Measurements from ENCODE around the gene NLRC5.
"Not testable (repeated sequence)": the region's sequence is repeated elsewhere in the genome, so short reads cannot be mapped to it uniquely, and the experiment has no call there.

NLRC5 gene

DNA sequence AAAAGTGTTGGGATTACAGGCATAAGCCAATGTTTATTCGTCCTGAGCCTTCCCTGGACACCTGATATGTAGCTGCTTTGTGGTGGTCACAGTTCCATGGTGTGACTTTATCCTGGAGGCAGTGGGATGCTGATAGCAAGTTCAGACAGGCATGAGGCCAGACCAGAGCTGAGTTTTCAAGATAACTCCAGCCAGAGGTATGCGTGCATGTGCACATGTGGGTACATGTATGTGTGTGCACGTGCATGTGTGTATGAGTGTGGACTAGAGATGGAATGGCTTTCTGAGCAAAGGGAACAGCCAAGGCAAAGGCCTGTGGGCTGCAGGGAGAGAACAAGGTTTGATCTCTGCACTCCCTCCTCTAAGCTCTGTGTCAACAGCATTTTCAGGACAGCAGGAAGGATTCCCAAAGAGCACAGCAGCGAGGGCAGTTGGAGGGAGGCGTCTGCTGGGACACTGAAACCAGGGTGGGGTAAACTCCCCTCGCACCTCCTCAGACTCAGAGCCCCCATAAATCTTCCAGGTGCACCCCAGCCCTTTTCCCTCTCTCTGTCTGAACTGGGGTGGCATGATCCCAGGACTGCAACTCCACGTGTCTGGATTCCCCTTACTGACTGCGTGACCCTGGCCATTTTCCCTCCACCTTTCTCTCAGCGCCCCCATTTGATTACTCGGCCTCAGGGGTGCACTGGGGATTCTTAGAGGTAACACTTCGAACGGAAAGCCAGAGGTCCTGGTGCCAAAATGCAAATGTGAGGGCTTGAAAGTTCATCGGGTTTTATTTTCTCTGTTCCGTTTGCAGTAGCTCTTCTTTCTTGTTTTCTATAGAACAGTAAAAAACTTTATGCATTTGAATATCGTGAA lies 15.3 kb downstream of the NLRC5 start:
- DNase-seq: no peak

DNA sequence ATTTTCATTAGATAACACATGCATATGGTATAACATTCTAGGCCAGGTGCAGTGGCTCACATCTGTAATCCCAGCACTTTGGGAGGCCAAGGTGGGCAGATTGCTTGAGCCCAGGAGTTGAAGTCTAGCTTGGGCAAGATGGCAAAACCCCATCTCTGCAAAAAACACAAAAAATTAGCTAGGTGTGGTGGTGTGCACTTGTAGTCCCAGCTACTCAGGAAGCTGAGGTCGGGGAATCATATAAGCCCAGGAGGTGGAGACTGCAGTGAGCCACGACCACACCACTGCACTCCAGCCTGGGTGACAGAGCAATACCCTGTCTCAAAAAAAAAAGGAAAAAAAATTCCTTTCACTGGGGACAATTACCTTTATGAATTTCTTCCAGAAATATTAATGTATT lies 16.2 kb downstream of the NLRC5 start:
- not testable (repeated sequence) for DNase-seq

DNA sequence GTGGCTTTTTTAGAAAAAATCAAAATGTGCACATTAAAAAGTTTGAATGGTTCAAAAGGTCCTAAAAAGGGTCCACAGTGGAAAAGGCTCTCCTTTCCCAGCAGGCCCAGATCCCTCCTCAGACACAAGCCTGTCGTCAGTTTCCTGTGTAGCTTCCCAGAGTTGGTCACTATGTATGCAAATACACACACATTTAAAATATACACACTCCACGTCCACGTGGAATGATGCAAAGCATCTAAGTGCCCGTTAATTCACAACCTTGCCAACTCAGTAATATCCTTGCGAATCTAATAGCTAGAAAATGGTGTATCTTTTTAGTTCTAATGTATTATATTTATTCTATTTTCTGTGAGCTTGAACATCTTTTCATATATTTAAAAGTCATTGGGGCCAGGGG lies 17.7 kb downstream of the NLRC5 start:
- no peak for DNase-seq

DNA sequence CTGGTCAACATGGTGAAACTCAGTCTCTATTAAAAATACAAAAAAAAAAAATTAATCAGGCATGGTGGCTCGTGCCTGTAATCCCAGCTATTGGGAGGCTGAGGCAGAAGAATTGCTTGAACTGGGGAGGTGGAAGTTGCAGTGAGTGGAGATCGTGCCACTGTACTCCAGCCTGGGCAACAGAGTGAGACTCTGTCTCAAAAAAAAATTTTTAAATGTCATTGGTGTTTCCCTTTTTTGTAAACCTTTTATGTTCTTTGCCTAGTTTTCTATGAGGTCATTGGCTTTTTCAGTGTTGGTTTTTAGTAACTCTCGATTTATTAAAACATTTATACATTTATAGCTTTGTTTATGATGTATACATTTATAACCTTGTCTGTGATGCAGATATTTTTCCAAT lies 18.2 kb downstream of the NLRC5 start:
- no peak for DNase-seq

DNA sequence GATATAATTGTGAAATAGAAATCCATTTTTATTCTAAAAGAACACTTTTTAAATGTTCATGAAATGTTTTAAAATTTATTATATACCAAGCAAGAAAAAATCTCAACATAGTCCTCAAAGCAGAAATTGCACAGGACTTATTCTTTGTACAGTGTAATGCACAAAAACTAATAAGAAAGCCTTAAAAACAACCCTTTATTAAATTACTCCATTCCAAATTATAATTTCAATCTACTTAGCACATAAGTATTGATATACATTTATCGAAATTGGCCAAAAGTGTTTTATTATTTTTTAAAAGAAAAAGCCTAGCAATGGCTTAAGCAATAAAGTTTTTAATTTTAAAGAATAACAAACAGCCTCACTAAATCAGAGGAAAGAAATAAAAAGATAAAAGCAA lies 19.1 kb downstream of the NLRC5 start:
- no peak for DNase-seq

DNA sequence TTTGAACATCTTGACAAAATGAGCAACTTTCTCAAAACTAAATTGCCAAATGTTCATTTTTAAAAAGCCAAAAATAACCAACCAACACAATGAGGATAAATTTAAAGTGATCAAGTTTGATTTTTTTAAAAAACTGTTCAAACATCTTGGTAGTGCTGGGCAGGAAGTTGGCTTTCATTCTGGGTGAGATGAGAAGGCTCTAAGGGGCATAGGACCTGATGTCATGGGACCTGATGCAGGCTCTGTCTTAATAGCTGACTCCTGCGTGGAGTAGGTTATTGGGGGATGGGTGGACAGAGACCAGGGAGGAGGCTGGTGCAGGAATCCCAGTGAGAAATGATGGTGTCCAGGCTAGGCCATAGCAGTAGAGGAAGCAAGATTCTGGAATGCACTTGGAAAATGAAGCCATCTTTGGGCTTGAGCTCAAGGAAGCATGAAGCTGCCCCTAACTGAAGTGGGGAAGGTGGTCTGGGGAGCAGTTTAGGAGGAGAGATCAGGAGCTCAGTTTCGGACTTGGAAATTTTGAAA lies 20.4 kb downstream of the NLRC5 start:
- no peak for DNase-seq

DNA sequence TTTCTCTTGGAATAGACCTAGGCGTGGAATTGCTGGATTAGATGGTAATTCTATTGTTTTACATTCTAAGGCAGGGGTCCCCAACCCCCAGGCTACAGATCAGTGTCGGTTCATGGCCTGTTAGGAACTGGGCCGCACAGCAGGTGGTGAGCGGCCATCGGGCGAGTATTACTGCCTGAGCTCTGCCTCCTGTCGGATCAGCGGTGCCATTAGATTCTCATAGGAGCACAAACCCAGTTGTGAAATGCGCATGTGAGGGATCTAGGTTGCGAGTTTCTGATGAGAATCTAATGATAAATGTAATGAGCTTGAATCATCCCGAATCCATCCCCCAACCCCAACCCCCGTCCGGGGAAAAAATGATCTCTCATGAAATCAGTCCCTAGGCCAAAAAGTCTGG lies 23.0 kb downstream of the NLRC5 start:
- no peak for DNase-seq

DNA sequence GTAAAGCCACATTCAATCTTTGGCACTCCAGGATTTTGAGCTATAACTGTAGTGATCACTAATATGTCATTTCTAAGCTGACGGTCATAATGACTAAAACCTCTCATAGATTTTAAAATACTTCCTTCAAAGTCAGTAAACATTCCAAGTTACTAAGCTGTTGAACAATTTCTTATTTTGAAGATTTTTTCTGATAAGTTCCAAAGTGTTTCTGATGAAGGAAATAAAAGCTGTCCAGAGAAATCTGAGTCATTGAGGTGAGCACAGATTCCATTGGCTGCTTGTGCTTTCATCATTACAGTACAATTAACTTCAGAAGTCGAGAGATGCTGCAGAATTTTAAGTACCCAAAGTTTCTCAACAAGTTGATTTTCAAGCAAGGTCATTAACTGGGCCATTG lies 23.9 kb downstream of the NLRC5 start:
- no peak for DNase-seq

DNA sequence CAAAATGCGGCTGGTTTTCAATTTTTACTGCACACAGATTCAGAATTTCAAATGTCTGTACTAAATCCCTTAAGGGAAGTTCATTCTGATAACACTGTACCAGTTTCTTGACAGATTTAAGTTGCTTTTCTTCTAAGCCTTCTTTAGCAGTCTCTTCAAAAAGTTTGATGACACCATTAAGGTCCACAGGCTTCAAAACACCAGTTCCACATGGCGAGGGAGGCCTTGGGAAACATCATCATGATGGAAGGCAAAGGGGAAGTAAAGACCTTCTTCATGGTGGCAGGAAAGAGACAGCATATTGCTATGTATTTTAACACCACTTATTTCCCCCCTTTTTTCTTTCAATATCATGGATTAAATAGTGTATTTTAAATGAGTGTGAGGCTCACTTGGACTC lies 24.5 kb downstream of the NLRC5 start:
- DNase-seq: no peak

DNA sequence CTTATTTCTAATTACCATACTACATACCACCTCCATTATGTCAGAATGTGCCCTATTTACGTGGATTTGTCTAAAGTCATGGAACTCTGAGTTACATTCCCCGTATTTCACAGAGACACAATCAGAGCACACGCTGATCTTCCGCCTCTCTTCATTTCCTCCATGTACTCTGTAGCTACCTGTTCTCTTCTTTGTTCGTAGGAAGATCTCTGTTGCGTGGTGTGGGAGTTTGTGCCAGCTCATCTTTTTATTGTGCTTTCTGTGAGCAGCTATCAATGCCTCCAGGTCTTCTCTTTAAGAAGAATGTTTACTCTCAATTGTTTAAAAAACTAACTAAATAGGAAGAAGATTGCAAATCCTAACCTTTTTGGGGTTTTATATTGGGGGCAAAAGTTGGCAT lies 26.9 kb downstream of the NLRC5 start:
- DNase-seq: no peak

DNA sequence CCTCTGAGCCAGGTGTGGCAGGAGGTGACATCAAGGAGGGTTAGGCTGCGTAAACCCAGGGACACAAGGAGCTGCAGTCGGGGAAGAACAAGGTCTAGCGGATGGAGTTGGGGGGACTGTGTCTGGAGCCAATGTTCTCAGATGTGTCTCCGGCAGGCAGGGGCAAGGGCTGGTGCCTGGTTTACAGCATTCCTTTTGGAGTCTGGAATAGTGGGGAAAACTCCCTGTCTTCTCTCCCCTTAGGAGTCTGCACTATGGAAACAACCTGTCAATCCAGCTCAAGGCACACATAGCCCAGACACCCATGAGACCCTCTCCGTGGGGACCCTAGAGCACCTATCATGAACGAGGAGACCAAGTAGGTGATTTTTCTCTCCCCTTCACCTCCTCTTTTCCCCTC lies 27.5 kb downstream of the NLRC5 start:
- no peak for DNase-seq

DNA sequence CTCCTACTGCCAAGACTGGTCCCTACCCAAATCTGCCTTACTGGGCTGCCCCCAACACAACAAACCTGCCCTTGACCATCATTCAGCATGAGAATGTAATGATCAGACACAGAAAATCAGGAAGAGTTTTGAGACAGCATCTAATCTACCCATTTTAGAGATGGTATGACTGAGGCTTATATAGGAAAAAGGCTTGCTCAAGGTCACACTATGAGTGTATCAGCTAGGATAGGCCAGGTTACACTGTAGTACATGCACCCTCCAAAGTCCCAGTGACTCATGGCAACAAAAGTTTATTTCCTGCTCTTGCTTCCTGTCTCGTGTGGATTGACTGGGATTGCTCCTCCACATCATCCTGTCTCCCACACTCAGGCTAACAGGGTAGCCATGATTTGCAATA lies 27.9 kb downstream of the NLRC5 start:
- no peak for DNase-seq

DNA sequence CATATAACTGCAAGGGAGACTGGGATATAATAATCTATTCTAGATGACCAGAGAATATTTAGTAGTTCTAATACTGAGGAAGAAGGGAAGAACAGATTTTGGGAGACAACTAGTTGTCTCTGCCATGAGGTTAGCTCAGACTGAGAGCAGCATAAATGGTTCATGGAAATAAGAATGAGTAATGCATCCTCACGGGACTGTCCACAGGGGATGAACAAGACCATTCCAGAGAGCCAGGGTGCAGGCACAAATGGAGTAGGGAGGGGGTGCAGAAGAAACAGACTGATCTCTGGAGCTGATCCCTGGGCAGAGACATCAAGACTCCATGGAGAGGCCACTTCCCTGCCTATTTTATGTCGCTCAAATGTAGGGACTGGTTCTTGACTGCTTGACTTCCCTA lies 30.4 kb downstream of the NLRC5 start:
- DNase-seq: no peak

DNA sequence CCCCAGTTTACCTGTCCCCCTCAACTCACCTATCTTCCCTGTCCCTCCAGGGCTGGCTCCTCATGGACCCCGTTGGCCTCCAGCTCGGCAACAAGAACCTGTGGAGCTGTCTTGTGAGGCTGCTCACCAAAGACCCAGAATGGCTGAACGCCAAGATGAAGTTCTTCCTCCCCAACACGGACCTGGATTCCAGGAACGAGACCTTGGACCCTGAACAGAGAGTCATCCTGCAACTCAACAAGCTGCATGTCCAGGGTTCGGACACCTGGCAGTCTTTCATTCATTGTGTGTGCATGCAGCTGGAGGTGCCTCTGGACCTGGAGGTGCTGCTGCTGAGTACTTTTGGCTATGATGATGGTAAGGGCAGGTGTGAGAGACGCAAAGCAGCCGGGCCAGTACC lies 31.3 kb downstream of the NLRC5 start:
- DNase-seq: no peak

DNA sequence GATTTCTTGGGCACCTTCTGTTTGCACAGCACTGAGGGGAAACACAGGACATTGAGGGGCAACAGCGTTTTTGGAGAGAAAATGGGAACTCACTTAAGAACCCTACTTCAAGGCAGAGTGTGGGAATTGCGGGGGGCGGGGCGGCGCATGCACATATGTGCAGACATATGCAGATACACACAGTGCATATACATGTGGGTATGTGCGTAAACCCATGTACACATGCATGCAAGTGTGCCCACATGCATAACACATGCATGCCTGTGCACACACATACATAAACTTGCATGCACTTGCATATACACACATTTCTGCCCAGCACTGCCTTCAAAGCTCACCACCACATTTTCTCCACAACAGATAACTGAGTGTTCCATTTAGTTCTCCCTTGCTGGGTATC lies 32.4 kb downstream of the NLRC5 start:
- DNase-seq: no peak

DNA sequence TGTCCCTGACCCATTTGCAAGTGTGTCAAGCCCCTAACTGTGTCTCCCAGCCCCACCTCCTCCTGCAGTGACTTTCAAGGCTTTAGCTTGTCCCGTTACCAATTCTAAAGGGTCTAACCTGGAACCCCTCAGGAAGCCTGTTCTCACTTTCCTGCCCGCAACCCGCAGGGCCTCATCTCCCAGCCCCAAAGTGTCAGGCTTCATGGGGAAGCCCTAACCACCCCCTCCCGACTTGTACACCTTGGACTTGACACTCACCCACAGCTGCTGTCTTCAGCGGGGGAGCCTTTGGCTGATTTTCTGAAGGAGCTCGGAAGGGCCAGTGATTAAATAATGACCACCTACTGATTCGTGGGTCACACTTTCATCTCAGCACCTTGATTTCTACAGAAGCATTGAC lies 33.1 kb downstream of the NLRC5 start:
- no peak for DNase-seq

DNA sequence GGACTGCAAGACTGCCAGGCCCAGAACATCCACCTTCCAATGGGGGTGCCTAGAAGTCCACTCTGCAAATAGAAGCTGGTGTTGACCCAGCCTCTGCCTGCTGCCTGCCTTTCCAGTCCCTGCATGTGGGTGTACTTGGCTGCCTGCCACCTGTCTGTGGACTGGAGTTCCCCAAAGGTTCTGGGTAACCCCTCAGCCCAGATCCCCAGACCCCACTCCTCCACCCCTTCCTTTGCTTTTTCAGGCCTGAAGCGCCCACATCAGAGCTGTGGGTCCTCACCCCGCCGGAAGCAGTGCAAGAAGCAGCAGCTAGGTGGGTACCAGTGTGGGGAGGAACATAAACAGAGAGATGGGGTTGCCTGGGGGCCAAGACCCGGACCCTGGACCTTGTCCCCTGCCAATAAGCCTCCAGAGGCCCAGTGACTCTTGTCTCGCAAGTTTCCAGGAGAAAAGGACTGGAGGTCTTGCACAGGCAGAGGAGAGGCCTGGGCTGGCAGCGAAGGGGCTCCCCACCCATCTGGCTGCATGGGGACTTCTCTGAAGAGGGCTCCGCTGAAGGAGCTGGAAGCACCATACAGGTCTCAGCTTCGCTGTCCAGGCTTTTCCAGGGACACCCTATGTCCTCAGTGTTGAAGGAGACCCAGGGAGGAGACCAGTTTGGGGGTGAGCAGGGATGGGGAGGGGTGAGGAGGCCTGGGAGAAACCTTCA lies 34.3 kb downstream of the NLRC5 start:
- DNase-seq: no peak

DNA sequence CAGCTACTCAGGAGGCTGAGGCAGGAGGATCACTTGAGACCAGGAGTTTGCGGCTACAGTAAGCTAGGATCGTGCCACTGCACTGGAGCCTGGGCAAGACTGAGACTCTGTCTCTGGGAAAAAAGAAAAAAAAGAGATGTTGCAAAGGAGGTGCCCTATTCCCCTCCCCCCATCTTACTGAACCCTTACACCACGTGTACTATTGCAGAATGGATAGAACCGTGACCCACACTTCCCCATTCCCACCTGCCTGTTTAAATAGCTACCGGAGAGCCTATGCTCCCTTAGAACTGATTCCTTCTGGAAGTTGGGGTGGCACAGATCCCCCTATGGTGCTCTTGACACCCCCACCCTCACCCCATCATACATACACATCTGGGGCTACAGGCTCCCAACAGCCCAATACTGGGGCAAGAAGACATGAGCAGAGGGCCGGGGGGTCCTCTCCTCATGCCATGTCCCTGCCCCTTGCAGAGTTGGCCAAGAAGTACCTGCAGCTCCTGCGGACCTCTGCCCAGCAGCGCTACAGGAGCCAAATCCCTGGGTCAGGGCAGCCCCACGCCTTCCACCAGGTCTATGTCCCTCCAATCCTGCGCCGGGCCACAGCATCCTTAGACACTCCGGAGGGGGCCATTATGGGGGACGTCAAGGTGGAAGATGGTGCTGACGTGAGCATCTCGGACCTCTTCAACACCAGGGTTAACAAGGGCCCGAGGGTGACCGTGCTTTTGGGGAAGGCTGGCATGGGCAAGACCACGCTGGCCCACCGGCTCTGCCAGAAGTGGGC lies 35.7 kb downstream of the NLRC5 start:
- no peak for DNase-seq

DNA sequence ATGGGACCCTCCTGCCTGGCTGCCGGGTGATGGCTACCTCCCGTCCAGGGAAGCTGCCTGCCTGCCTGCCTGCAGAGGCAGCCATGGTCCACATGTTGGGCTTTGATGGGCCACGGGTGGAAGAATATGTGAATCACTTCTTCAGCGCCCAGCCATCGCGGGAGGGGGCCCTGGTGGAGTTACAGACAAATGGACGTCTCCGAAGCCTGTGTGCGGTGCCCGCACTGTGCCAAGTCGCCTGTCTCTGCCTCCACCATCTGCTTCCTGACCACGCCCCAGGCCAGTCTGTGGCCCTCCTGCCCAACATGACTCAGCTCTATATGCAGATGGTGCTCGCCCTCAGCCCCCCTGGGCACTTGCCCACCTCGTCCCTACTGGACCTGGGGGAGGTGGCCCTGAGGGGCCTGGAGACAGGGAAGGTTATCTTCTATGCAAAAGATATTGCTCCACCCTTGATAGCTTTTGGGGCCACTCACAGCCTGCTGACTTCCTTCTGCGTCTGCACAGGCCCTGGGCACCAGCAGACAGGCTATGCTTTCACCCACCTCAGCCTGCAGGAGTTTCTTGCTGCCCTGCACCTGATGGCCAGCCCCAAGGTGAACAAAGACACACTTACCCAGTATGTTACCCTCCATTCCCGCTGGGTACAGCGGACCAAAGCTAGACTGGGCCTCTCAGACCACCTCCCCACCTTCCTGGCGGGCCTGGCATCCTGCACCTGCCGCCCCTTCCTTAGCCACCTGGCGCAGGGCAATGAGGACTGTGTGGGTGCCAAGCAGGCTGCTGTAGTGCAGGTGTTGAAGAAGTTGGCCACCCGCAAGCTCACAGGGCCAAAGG lies 36.8 kb downstream of the NLRC5 start:
- no peak for DNase-seq

DNA sequence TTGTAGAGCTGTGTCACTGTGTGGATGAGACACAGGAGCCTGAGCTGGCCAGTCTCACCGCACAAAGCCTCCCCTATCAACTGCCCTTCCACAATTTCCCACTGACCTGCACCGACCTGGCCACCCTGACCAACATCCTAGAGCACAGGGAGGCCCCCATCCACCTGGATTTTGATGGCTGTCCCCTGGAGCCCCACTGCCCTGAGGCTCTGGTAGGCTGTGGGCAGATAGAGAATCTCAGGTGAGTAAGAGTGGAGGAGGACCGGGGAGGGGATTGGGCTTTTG lies 37.4 kb downstream of the NLRC5 start:
- no peak for DNase-seq

DNA sequence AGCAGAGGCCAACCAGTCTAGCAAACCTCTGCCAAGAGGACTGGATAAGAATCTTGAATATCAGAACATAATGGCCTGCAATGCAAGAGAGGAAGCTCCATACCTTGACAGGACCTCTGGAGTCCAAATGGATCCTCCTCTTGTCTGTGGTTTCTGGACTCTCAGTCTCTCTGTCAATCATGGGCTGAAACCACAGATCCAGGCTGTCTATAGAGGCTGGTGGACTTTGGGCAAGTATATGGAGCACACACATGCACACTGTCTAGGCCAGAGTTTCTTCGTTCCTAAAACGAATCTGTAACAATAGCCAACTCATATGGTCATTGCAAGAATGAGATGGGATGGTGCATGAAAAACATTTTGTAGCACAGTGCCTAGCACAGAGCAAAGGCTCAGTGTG lies 37.7 kb downstream of the NLRC5 start:
- DNase-seq: no peak

DNA sequence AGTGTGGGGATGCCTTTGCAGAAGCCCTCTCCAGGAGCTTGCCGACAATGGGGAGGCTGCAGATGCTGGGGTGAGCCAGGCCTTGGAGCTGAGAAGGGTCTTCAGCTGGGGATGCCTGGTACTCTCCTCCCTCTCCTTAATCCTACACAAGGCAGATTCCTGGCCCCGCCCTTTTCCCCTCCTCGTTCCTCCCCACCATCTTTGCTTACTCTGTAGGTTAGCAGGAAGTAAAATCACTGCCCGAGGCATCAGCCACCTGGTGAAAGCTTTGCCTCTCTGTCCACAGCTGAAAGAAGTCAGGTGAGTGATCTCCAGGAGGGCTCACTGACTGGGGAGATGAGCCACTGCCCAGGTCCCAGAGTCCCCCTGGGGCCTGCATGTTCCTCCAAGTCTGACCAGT lies 38.7 kb downstream of the NLRC5 start:
- no peak for DNase-seq

All from NCI-H1417 treated with DMSO at 0.1 percent for 48 hours (cell line).